RCC 7860 (cell line): Measurements from ENCODE around the gene SLC44A4.
"Not testable (repeated sequence)": the region's sequence is repeated elsewhere in the genome, so short reads cannot be mapped to it uniquely, and the experiment has no call there.

Source experiments
- DNase-seq: peaks from one replicate; pipeline ENCODE4 v3.0.0-alpha.2; 2015; ENCODE audit warnings: low spot score
- FAIRE-seq: peaks from 2 replicates; lab custom pipeline; 2012; peaks lifted over from hg19 to GRCh38; lab: Jason Lieb, UNC

Gene SLC44A4

GRCh38 chr6:31861919-31862343 lies 16.9 kb downstream of the SLC44A4 start:
- no peak for DNase-seq
- FAIRE-seq: no peak

- DNase-seq: no peak
- no peak for FAIRE-seq
Observed at GRCh38 chr6:31861150-31861549, 17.6 kb downstream of the SLC44A4 start.

GRCh38 chr6:31860349-31860748 lies 18.4 kb downstream of the SLC44A4 start:
- FAIRE-seq: no peak
- DNase-seq: no peak

- DNase-seq (no peak), FAIRE-seq (no peak)
Observed at GRCh38 chr6:31859923-31860322, 18.9 kb downstream of the SLC44A4 start.

- DNase-seq: no peak
- FAIRE-seq: no peak
Observed at GRCh38 chr6:31858707-31859106, 20.1 kb downstream of the SLC44A4 start.

GRCh38 chr6:31857774-31858173 lies 21.0 kb downstream of the SLC44A4 start:
- FAIRE-seq: not testable (repeated sequence)

GRCh38 chr6:31851980-31852718 lies 26.6 kb downstream of the SLC44A4 start:
- not testable (repeated sequence) for FAIRE-seq

More at GRCh38 chr6:31857774-31858173, 21.0 kb downstream of the SLC44A4 start:
- DNase-seq: not testable (repeated sequence)

GRCh38 chr6:31851485-31851832 lies 27.3 kb downstream of the SLC44A4 start:
- no peak for FAIRE-seq
- peak; percentile 75 for DNase-seq

More at GRCh38 chr6:31851980-31852718, 26.6 kb downstream of the SLC44A4 start:
- not testable (repeated sequence) for DNase-seq

- DNase-seq: no peak
- no peak for FAIRE-seq
Observed at GRCh38 chr6:31850765-31851484, 27.9 kb downstream of the SLC44A4 start.

GRCh38 chr6:31847276-31847978 lies 31.4 kb downstream of the SLC44A4 start:
- DNase-seq: no peak
- FAIRE-seq: no peak

- DNase-seq (peak; percentile 22), FAIRE-seq (no peak)
Observed at GRCh38 chr6:31844507-31844906, 34.3 kb downstream of the SLC44A4 start.

GRCh38 chr6:31842053-31842452 lies 36.7 kb downstream of the SLC44A4 start:
- no peak for FAIRE-seq
- no peak for DNase-seq

GRCh38 chr6:31839779-31840126 lies 39.0 kb downstream of the SLC44A4 start:
- not testable (repeated sequence) for DNase-seq, FAIRE-seq

- FAIRE-seq (no peak), DNase-seq (no peak)
Observed at GRCh38 chr6:31838968-31839367, 39.8 kb downstream of the SLC44A4 start.

- DNase-seq, FAIRE-seq: not testable (repeated sequence)
Observed at GRCh38 chr6:31838114-31838553, 40.7 kb downstream of the SLC44A4 start.

- FAIRE-seq: no peak
- no peak for DNase-seq
Observed at GRCh38 chr6:31837369-31838113, 41.3 kb downstream of the SLC44A4 start.

GRCh38 chr6:31836474-31837368 lies 42.1 kb downstream of the SLC44A4 start:
- no peak for FAIRE-seq
- no peak for DNase-seq

GRCh38 chr6:31836047-31836473 lies 42.7 kb downstream of the SLC44A4 start:
- FAIRE-seq: no peak
- no peak for DNase-seq

- DNase-seq (peak; percentile 76), FAIRE-seq (peak; percentile 12)
Observed at GRCh38 chr6:31834367-31835250, 44.2 kb downstream of the SLC44A4 start.
